ENCODE results near the gene PIK3C2G.

DNA sequence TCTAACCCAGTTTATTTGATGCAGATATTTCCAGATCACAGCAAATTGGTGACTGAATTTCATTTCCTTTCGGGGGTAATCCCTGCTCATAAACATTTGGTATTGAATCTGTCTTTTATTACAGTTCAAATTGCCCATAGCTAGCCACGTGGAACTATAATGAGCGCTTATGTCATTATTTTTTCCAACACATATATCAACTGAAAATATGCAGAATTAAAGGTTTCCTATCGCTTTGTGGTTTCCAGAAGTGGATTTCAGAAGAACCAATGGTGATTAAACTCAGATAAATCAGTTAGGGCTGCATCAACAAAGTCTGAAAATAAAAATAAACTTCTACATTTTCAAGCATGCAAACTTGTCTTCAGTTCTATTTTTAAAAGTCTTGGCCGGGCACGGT lies 111.9 kb downstream of the PIK3C2G start:
- TF ChIP-seq, protein P1, sequence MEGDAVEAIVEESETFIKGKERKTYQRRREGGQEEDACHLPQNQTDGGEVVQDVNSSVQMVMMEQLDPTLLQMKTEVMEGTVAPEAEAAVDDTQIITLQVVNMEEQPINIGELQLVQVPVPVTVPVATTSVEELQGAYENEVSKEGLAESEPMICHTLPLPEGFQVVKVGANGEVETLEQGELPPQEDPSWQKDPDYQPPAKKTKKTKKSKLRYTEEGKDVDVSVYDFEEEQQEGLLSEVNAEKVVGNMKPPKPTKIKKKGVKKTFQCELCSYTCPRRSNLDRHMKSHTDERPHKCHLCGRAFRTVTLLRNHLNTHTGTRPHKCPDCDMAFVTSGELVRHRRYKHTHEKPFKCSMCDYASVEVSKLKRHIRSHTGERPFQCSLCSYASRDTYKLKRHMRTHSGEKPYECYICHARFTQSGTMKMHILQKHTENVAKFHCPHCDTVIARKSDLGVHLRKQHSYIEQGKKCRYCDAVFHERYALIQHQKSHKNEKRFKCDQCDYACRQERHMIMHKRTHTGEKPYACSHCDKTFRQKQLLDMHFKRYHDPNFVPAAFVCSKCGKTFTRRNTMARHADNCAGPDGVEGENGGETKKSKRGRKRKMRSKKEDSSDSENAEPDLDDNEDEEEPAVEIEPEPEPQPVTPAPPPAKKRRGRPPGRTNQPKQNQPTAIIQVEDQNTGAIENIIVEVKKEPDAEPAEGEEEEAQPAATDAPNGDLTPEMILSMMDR (conservative IDR thresholded peaks at IDR 0.05; ENCODE audit: low read length): no peak
- no peak for TF ChIP-seq EZH2phosphoT487 (IDR thresholded peaks at IDR 0.05; ENCODE audit: borderline replicate concordance, low read depth, low read length)
